HepG2 (cell line): ENCODE measurements around the gene RMI2. TPM values are rescaled to one million over a fixed set of nuclear protein-coding genes. Genes with fewer than 3 reads are reported as not detected.

Experiments used
- ARID2 ChIP-seq: sonication (generic); formaldehyde crosslinking; IDR thresholded peaks from 2 replicates; pipeline ENCODE4 v1.8.1; 2022; ENCODE audit warnings: mild to moderate bottlenecking, missing genetic modification reagents, borderline replicate concordance
- ELF1 ChIP-seq: sonication (generic); formaldehyde crosslinking; IDR thresholded peaks from 2 replicates; pipeline ENCODE4 v1.4.0; 2020; ENCODE audit warnings: missing genetic modification reagents
- GTF3A ChIP-seq: sonication (generic); formaldehyde crosslinking; conservative IDR thresholded peaks from 2 replicates; pipeline ENCODE4 v1.4.0; 2020; ENCODE audit warnings: mild to moderate bottlenecking, missing genetic modification reagents
- HOXA5 ChIP-seq: sonication (generic); formaldehyde crosslinking; IDR thresholded peaks from 2 replicates; pipeline ENCODE4 v1.4.0; 2020; ENCODE audit warnings: missing genetic modification reagents
- HOXD1 ChIP-seq: sonication (generic); formaldehyde crosslinking; IDR thresholded peaks from 2 replicates; pipeline ENCODE4 v1.5.0; 2020; ENCODE audit warnings: missing genetic modification reagents
- JARID2 ChIP-seq: sonication (generic); formaldehyde crosslinking; IDR thresholded peaks from 2 replicates; pipeline ENCODE4 v1.8.1; 2023; ENCODE audit warnings: missing genetic modification reagents, inconsistent platforms; ENCODE audit not compliant: insufficient replicate concordance
- MYC ChIP-seq: sonication (generic); formaldehyde crosslinking; IDR thresholded peaks from 2 replicates; pipeline ENCODE4 v1.9.0; 2021; ENCODE audit warnings: missing genetic modification reagents, borderline replicate concordance
- PAF1 ChIP-seq: IDR thresholded peaks from 2 replicates; pipeline ENCODE4 v1.6.1; 2016; ENCODE audit warnings: missing genetic modification reagents, missing compliant biosample characterization
- SMAD9 ChIP-seq: sonication (generic); formaldehyde crosslinking; IDR thresholded peaks from 2 replicates; pipeline ENCODE4 v1.5.1; 2020; ENCODE audit warnings: mild to moderate bottlenecking, missing genetic modification reagents
- SNAPC2 ChIP-seq: sonication (generic); formaldehyde crosslinking; IDR thresholded peaks from 2 replicates; pipeline ENCODE4 v1.8.1; 2022; ENCODE audit warnings: mild to moderate bottlenecking, missing genetic modification reagents
- SNRNP70 ChIP-seq: fragments of 200-400 bp; formaldehyde crosslinking; IDR thresholded peaks from 2 replicates; pipeline ENCODE4 v1.6.1; 2017; ENCODE audit warnings: mild to moderate bottlenecking, low read depth, low read length, moderate library complexity
- SYNCRIP ChIP-seq: fragments of 200-400 bp; formaldehyde crosslinking; IDR thresholded peaks from 2 replicates; pipeline ENCODE4 v1.6.1; 2018; ENCODE audit warnings: mild to moderate bottlenecking, low read depth, low read length; ENCODE audit not compliant: insufficient read depth
- TOPORS ChIP-seq: sonication (generic); formaldehyde crosslinking; IDR thresholded peaks from 2 replicates; pipeline ENCODE4 v1.8.0; 2023; ENCODE audit warnings: mild to moderate bottlenecking, missing genetic modification reagents
- ZC3H13 ChIP-seq: sonication (generic); formaldehyde crosslinking; IDR thresholded peaks from 2 replicates; pipeline ENCODE4 v1.8.1; 2023; ENCODE audit warnings: mild to moderate bottlenecking, missing genetic modification reagents, moderate library complexity
- ZFX ChIP-seq: sonication (generic); formaldehyde crosslinking; IDR thresholded peaks from 2 replicates; pipeline ENCODE4 v1.4.0; 2020; ENCODE audit warnings: mild to moderate bottlenecking, low read depth, missing genetic modification reagents, moderate library complexity
- polyA plus RNA-seq, 8 experiments: library from polyadenylated mRNA; depleted of rRNA in 3 of 8; stranded (reverse) in 7 of 8; unstranded in 1 of 8; fragments of >200 nt; fragmentation: Illumina TruSeq in 4 of 8; extraction: Trizol in 4 of 8; gene quantifications; 2 replicates each; pipeline versions ENCODE4 v1.2.1 to v1.2.3, GENCODE V29; 2011 to 2016; ENCODE audit warnings: low read depth in 4 of 8, missing spikeins in 1 of 8, mixed read lengths in 1 of 8; ENCODE audit not compliant: insufficient read depth in 1 of 8
- total RNA-seq, 5 experiments: library from RNA; depleted of rRNA; stranded (reverse); fragments of >200 nt; fragmentation: Illumina TruSeq; extraction: Trizol; gene quantifications; 2 replicates each; pipeline ENCODE4 v1.2.3, GENCODE V29; 2016; ENCODE audit warnings: low read depth in 1 of 5
- TF ChIP-seq, protein P1 (sequence below): sonication (generic); formaldehyde crosslinking; IDR thresholded peaks from 2 replicates; pipeline ENCODE4 v1.5.0; 2020; ENCODE audit warnings: missing genetic modification reagents, mild to moderate bottlenecking, borderline replicate concordance
- TF ChIP-seq, protein P2 (sequence below): sonication (generic); formaldehyde crosslinking; IDR thresholded peaks from 2 replicates; pipeline ENCODE4 v1.8.1; 2023; ENCODE audit warnings: mild to moderate bottlenecking, missing genetic modification reagents
- TF ChIP-seq, protein P3 (sequence below): sonication (generic); formaldehyde crosslinking; IDR thresholded peaks from 2 replicates; pipeline ENCODE4 v1.4.0; 2020; ENCODE audit warnings: missing genetic modification reagents
- TF ChIP-seq, protein P4 (sequence below): sonication (generic); formaldehyde crosslinking; IDR thresholded peaks from 2 replicates; pipeline ENCODE4 v1.4.0; 2020; ENCODE audit warnings: mild to moderate bottlenecking, missing genetic modification reagents
- TF ChIP-seq, protein P5 (sequence below): sonication (generic); formaldehyde crosslinking; IDR thresholded peaks from 2 replicates; pipeline ENCODE4 v1.4.0; 2020; ENCODE audit warnings: missing genetic modification reagents, mild to moderate bottlenecking, borderline replicate concordance

The RMI2 gene
- total and polyA plus RNA-seq, 2 of the 13 experiments (the other 11 are each of a cell fraction or from before 2014, with no cell fraction given): 24.5 to 55.7 TPM

DNA sequence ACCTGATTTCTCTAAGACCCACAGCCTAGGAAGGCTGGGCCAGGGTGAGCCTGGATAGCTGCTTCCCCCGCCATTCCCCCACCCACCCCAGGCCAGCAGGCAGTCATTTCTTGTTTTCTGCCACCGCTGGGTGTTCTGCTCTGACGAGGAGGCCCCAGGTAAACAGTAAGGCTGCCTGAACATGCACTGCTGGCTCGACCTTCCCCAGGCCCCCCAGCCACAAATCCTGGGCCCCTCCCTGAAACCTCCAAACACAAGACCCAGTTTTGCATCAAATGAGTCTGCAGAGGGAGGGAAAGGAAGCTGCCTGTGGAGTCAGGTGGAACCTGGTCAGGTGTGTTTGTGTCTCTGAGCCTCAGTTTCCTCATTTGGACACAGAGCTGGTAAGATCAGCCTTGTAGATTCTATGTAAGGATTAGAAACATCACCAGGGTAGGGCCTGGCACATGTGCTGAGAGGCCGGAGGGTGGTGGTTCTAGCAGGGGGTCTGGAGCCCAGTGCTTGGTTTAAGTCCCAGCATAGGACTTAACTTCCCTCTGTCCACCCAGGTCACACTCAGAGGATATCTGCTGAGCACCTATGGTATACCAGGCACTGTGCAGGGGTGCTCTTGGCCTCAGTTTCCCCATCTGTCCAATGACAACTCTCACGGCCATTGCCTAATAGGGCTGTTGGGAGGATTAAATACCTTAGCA is 45.2 kb upstream of the RMI2 start (continued):
- TF ChIP-seq ZFX (no peak), SYNCRIP (no peak), HOXD1 (CRISPR knock-in tag) (no peak), MYC (CRISPR knock-in tag) (peak; percentile 31), ARID2 (CRISPR knock-in tag) (no peak), SNRNP70 (no peak), JARID2 (CRISPR knock-in tag) (no peak), HOXA5 (CRISPR knock-in tag) (0 out of 2 replicates have a peak, but pooled peaks have one; percentile 41), SNAPC2 (CRISPR knock-in tag) (no peak), ZC3H13 (no peak), PAF1 (CRISPR knock-in tag) (no peak), TOPORS (CRISPR knock-in tag) (no peak), GTF3A (CRISPR knock-in tag) (no peak), ELF1 (CRISPR knock-in tag) (no peak), SMAD9 (no peak)
- TF ChIP-seq, protein P1, sequence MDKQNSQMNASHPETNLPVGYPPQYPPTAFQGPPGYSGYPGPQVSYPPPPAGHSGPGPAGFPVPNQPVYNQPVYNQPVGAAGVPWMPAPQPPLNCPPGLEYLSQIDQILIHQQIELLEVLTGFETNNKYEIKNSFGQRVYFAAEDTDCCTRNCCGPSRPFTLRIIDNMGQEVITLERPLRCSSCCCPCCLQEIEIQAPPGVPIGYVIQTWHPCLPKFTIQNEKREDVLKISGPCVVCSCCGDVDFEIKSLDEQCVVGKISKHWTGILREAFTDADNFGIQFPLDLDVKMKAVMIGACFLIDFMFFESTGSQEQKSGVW (CRISPR knock-in tag): no peak
- TF ChIP-seq, protein P2, sequence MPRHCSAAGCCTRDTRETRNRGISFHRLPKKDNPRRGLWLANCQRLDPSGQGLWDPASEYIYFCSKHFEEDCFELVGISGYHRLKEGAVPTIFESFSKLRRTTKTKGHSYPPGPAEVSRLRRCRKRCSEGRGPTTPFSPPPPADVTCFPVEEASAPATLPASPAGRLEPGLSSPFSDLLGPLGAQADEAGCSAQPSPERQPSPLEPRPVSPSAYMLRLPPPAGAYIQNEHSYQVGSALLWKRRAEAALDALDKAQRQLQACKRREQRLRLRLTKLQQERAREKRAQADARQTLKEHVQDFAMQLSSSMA (CRISPR knock-in tag): no peak
- TF ChIP-seq, protein P3, sequence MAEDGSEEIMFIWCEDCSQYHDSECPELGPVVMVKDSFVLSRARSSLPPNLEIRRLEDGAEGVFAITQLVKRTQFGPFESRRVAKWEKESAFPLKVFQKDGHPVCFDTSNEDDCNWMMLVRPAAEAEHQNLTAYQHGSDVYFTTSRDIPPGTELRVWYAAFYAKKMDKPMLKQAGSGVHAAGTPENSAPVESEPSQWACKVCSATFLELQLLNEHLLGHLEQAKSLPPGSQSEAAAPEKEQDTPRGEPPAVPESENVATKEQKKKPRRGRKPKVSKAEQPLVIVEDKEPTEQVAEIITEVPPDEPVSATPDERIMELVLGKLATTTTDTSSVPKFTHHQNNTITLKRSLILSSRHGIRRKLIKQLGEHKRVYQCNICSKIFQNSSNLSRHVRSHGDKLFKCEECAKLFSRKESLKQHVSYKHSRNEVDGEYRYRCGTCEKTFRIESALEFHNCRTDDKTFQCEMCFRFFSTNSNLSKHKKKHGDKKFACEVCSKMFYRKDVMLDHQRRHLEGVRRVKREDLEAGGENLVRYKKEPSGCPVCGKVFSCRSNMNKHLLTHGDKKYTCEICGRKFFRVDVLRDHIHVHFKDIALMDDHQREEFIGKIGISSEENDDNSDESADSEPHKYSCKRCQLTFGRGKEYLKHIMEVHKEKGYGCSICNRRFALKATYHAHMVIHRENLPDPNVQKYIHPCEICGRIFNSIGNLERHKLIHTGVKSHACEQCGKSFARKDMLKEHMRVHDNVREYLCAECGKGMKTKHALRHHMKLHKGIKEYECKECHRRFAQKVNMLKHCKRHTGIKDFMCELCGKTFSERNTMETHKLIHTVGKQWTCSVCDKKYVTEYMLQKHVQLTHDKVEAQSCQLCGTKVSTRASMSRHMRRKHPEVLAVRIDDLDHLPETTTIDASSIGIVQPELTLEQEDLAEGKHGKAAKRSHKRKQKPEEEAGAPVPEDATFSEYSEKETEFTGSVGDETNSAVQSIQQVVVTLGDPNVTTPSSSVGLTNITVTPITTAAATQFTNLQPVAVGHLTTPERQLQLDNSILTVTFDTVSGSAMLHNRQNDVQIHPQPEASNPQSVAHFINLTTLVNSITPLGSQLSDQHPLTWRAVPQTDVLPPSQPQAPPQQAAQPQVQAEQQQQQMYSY (CRISPR knock-in tag): no peak
- TF ChIP-seq, protein P4, sequence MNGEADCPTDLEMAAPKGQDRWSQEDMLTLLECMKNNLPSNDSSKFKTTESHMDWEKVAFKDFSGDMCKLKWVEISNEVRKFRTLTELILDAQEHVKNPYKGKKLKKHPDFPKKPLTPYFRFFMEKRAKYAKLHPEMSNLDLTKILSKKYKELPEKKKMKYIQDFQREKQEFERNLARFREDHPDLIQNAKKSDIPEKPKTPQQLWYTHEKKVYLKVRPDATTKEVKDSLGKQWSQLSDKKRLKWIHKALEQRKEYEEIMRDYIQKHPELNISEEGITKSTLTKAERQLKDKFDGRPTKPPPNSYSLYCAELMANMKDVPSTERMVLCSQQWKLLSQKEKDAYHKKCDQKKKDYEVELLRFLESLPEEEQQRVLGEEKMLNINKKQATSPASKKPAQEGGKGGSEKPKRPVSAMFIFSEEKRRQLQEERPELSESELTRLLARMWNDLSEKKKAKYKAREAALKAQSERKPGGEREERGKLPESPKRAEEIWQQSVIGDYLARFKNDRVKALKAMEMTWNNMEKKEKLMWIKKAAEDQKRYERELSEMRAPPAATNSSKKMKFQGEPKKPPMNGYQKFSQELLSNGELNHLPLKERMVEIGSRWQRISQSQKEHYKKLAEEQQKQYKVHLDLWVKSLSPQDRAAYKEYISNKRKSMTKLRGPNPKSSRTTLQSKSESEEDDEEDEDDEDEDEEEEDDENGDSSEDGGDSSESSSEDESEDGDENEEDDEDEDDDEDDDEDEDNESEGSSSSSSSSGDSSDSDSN: no peak
- TF ChIP-seq, protein P5, sequence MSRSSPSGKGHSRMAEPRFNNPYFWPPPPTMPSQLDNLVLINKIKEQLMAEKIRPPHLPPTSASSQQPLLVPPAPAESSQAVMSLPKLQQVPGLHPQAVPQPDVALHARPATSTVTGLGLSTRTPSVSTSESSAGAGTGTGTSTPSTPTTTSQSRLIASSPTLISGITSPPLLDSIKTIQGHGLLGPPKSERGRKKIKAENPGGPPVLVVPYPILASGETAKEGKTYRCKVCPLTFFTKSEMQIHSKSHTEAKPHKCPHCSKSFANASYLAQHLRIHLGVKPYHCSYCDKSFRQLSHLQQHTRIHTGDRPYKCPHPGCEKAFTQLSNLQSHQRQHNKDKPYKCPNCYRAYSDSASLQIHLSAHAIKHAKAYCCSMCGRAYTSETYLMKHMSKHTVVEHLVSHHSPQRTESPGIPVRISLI: no peak
